Activated CD4-positive, CD25-positive, alpha-beta regulatory T cell treated with anti-CD3 and anti-CD28 coated beads, Interleukin-2, amount 50 U/mL, for 72 hours (primary cell): ENCODE measurements around the gene CREB5.

Experiments
- DNase-seq: peaks from one replicate; pipeline ENCODE4 v3.0.0; 2021

The CREB5 gene

GRCh38 chr7:28654110-28654509 lies 241.8 kb downstream of the CREB5 start:
- DNase-seq: no peak

GRCh38 chr7:28656529-28656928 lies 244.2 kb downstream of the CREB5 start:
- DNase-seq: no peak

- no peak for DNase-seq
These were observed 246.1 kb downstream of the CREB5 start for GRCh38 chr7:28658381-28658780.

GRCh38 chr7:28660132-28660531 lies 247.8 kb downstream of the CREB5 start:
- no peak for DNase-seq

- no peak for DNase-seq
These were observed 249.7 kb downstream of the CREB5 start for GRCh38 chr7:28661826-28662595.

- DNase-seq: no peak
These were observed 253.8 kb downstream of the CREB5 start for GRCh38 chr7:28666154-28666553.

- no peak for DNase-seq
These were observed 255.8 kb downstream of the CREB5 start for GRCh38 chr7:28668085-28668484.

GRCh38 chr7:28669330-28669729 lies 257.0 kb downstream of the CREB5 start:
- DNase-seq: no peak

GRCh38 chr7:28671526-28671925 lies 259.2 kb downstream of the CREB5 start:
- no peak for DNase-seq

- no peak for DNase-seq
These were observed 260.1 kb downstream of the CREB5 start for GRCh38 chr7:28672397-28672797.

GRCh38 chr7:28674359-28674782 lies 262.1 kb downstream of the CREB5 start:
- no peak for DNase-seq

GRCh38 chr7:28675429-28675828 lies 263.1 kb downstream of the CREB5 start:
- DNase-seq: no peak

GRCh38 chr7:28677668-28678067 lies 265.4 kb downstream of the CREB5 start:
- DNase-seq: no peak

- DNase-seq: no peak
These were observed 266.2 kb downstream of the CREB5 start for GRCh38 chr7:28678431-28678965.

- DNase-seq: no peak
These were observed 269.5 kb downstream of the CREB5 start for GRCh38 chr7:28681693-28682310.

GRCh38 chr7:28682801-28683200 lies 270.5 kb downstream of the CREB5 start:
- no peak for DNase-seq

GRCh38 chr7:28684650-28685241 lies 272.4 kb downstream of the CREB5 start:
- no peak for DNase-seq

- no peak for DNase-seq
These were observed 272.9 kb downstream of the CREB5 start for GRCh38 chr7:28685242-28685643.

- DNase-seq: no peak
These were observed 273.5 kb downstream of the CREB5 start for GRCh38 chr7:28685644-28686417.

- DNase-seq: no peak
These were observed 274.1 kb downstream of the CREB5 start for GRCh38 chr7:28686418-28686800.

- no peak for DNase-seq
These were observed 275.2 kb downstream of the CREB5 start for GRCh38 chr7:28687537-28687936.

GRCh38 chr7:28688174-28688573 lies 275.9 kb downstream of the CREB5 start:
- DNase-seq: no peak

- DNase-seq: no peak
These were observed 276.3 kb downstream of the CREB5 start for GRCh38 chr7:28688651-28689050.
